ENCODE results near the gene NFS1. TPM values are rescaled to one million over a fixed set of nuclear protein-coding genes. Genes with fewer than 3 reads are reported as not detected.

NFS1 gene
- total RNA-seq, 1 donor from 2014 or later = 26.0 TPM

- no peak for TF ChIP-seq CTCF (IDR thresholded peaks at IDR 0.05)
- peaks cover 43% of the 10 kb centered on the region for H3K36me3 Mint-ChIP-seq (ENCODE audit: unreplicated experiment)
- no peaks in the 10 kb centered on the region for H3K9me3 Mint-ChIP-seq (ENCODE audit: unreplicated experiment)
- no peak overlapping the region for H3K27ac Mint-ChIP-seq (ENCODE audit: unreplicated experiment)
- peak; percentile 69 for DNase-seq (ENCODE audit: extremely low spot score, unreplicated experiment)
- H3K27me3 Mint-ChIP-seq (ENCODE audit: unreplicated experiment) = no peaks in the 10 kb centered on the region
- no peaks in the 10 kb centered on the region for H3K4me1 Mint-ChIP-seq (ENCODE audit: unreplicated experiment)
- H3K4me3 Mint-ChIP-seq (ENCODE audit: unreplicated experiment) = no peak overlapping the region
These were observed 69.6 kb downstream of the NFS1 start for GRCh38 chr20:35629427-35630145.

GRCh38 chr20:35627121-35627520 is 72.0 kb downstream of the NFS1 start:
- no peak for TF ChIP-seq CTCF (IDR thresholded peaks at IDR 0.05)
- H3K36me3 Mint-ChIP-seq (ENCODE audit: unreplicated experiment) = peaks cover 38% of the 10 kb centered on the region
- no peaks in the 10 kb centered on the region for H3K9me3 Mint-ChIP-seq (ENCODE audit: unreplicated experiment)
- DNase-seq (ENCODE audit: extremely low spot score, unreplicated experiment) = peak; percentile 66
- H3K27me3 Mint-ChIP-seq (ENCODE audit: unreplicated experiment) = no peaks in the 10 kb centered on the region
- H3K27ac Mint-ChIP-seq (ENCODE audit: unreplicated experiment) = no peak overlapping the region
- H3K4me1 Mint-ChIP-seq (ENCODE audit: unreplicated experiment) = no peaks in the 10 kb centered on the region
- H3K4me3 Mint-ChIP-seq (ENCODE audit: unreplicated experiment) = no peak overlapping the region

- Mint-ChIP-seq H3K27me3 (ENCODE audit: unreplicated experiment) (no peaks in the 10 kb centered on the region), H3K4me3 (ENCODE audit: unreplicated experiment) (no peak overlapping the region)
These were observed 72.7 kb downstream of the NFS1 start for GRCh38 chr20:35626386-35627001.

GRCh38 chr20:35625584-35626385 is 73.4 kb downstream of the NFS1 start:
- no peak overlapping the region for H3K4me3 Mint-ChIP-seq (ENCODE audit: unreplicated experiment)
- no peaks in the 10 kb centered on the region for H3K27me3 Mint-ChIP-seq (ENCODE audit: unreplicated experiment)
- peaks cover 38% of the 10 kb centered on the region for H3K36me3 Mint-ChIP-seq (ENCODE audit: unreplicated experiment)
- H3K9me3 Mint-ChIP-seq (ENCODE audit: unreplicated experiment) = no peaks in the 10 kb centered on the region
- H3K27ac Mint-ChIP-seq (ENCODE audit: unreplicated experiment) = no peak overlapping the region
- no peaks in the 10 kb centered on the region for H3K4me1 Mint-ChIP-seq (ENCODE audit: unreplicated experiment)
- no peak for TF ChIP-seq CTCF (IDR thresholded peaks at IDR 0.05)
- DNase-seq (ENCODE audit: extremely low spot score, unreplicated experiment) = peak; percentile 62

More at GRCh38 chr20:35626386-35627001, 72.7 kb downstream of the NFS1 start:
- peak; percentile 73 for DNase-seq (ENCODE audit: extremely low spot score, unreplicated experiment)
- no peak for TF ChIP-seq CTCF (IDR thresholded peaks at IDR 0.05)
- H3K36me3 Mint-ChIP-seq (ENCODE audit: unreplicated experiment) = peaks cover 37% of the 10 kb centered on the region
- no peaks in the 10 kb centered on the region for H3K4me1 Mint-ChIP-seq (ENCODE audit: unreplicated experiment)
- no peaks in the 10 kb centered on the region for H3K9me3 Mint-ChIP-seq (ENCODE audit: unreplicated experiment)
- H3K27ac Mint-ChIP-seq (ENCODE audit: unreplicated experiment) = no peak overlapping the region

- Mint-ChIP-seq H3K4me3 (ENCODE audit: unreplicated experiment) (no peak overlapping the region), H3K36me3 (ENCODE audit: unreplicated experiment) (peaks cover 16% of the 10 kb centered on the region), H3K9me3 (ENCODE audit: unreplicated experiment) (no peaks in the 10 kb centered on the region), H3K27me3 (ENCODE audit: unreplicated experiment) (no peaks in the 10 kb centered on the region), H3K27ac (ENCODE audit: unreplicated experiment) (no peak overlapping the region), H3K4me1 (ENCODE audit: unreplicated experiment) (peaks cover 28% of the 10 kb centered on the region)
- TF ChIP-seq CTCF (IDR thresholded peaks at IDR 0.05) = no peak
- no peak for DNase-seq (ENCODE audit: extremely low spot score, unreplicated experiment)
These were observed 77.6 kb downstream of the NFS1 start for GRCh38 chr20:35621560-35621946.

All from osteocyte (in vitro differentiated cells).